Endothelial cell of umbilical vein (primary cell): ENCODE results near the gene PCDH15. TPM values are rescaled to one million over a fixed set of nuclear protein-coding genes. Genes with fewer than 3 reads are reported as not detected.

ENCODE experiments used
- BruUV-seq: library from RNA; stranded (reverse); fragments of 400-500 nt; replicated peaks from 2 replicates; lab custom pipeline; 2021; lab: Mats Ljungman, UMichigan
- CTCF ChIA-PET: fragments of 300-600, 350-600 bp; sonication (Branson Sonifier 250); formaldehyde crosslinking; loops from one replicate; lab custom pipeline; 2021; ENCODE audit warnings: antibody characterized with exemption, inconsistent platforms; lab: Charles Lee
- POLR2A ChIA-PET: fragments of 300-600, 350-600 bp; sonication (Branson Sonifier 250); formaldehyde crosslinking; loops from one replicate; lab custom pipeline; 2021; ENCODE audit warnings: antibody characterized with exemption, inconsistent platforms; lab: Charles Lee
- DNase-seq: peaks from one replicate; pipeline ENCODE4 v3.0.0-alpha.2; 2011; ENCODE audit warnings: low read depth, low spot score
- FAIRE-seq: peaks from 2 replicates; lab custom pipeline; 2011; peaks lifted over from hg19 to GRCh38; lab: Jason Lieb, UNC
- H2AFZ ChIP-seq: 2 replicates; pipeline ENCODE4 v1.6.0; 2012; ENCODE audit warnings: low read depth, low read length, control low read depth, inconsistent platforms
- H3K27ac ChIP-seq: 2 replicates; pipeline ENCODE4 v1.5.1; 2011; ENCODE audit warnings: low read depth, mild to moderate bottlenecking, control low read depth, low read length, moderate library complexity; ENCODE audit not compliant: insufficient read depth
- H3K27me3 ChIP-seq, 2 experiments: 2 replicates each; pipeline versions ENCODE4 v1.6.0 to v1.6.1; 2011; ENCODE audit warnings: low read length in 2 of 2, mixed read lengths in 1 of 2; ENCODE audit not compliant: control insufficient read depth in 2 of 2, insufficient read depth in 2 of 2
- H3K36me3 ChIP-seq, 2 experiments: 2 replicates in 1 of 2; 3 replicates in 1 of 2; pipeline ENCODE4 v1.5.1; 2011; ENCODE audit warnings: low read length in 2 of 2, mild to moderate bottlenecking in 1 of 2, moderate library complexity in 1 of 2; ENCODE audit not compliant: control insufficient read depth in 2 of 2, insufficient read depth in 2 of 2; ENCODE audit errors: extremely low read depth in 1 of 2
- H3K4me1 ChIP-seq: 3 replicates; pipeline ENCODE4 v1.5.1; 2011; ENCODE audit warnings: mild to moderate bottlenecking, low read length; ENCODE audit not compliant: control insufficient read depth, insufficient read depth; ENCODE audit errors: extremely low read depth
- H3K4me2 ChIP-seq: 2 replicates; pipeline ENCODE4 v1.6.1; 2011; ENCODE audit warnings: low read length, control low read depth, mixed read lengths; ENCODE audit not compliant: insufficient read depth
- H3K4me3 ChIP-seq, 3 experiments: fragments of 200-600 bp in 1 of 3; sonication (generic), shearing (Covaris generic) in 1 of 3; replicated peaks in 1 of 3; 2 replicates each; pipeline ENCODE4 v1.5.1; 2011 to 2016; ENCODE audit warnings: control low read depth in 3 of 3, low read length in 3 of 3, mild to moderate bottlenecking in 2 of 3, inconsistent platforms in 1 of 3, low read depth in 1 of 3, moderate library complexity in 1 of 3; ENCODE audit not compliant: insufficient read depth in 1 of 3
- H3K79me2 ChIP-seq: 2 replicates; pipeline ENCODE4 v1.6.0; 2012; ENCODE audit warnings: low read length, inconsistent platforms; ENCODE audit not compliant: control insufficient read depth, insufficient read depth
- H3K9ac ChIP-seq: replicated peaks from 2 replicates; pipeline ENCODE3; 2011; ENCODE audit warnings: low read length, control low read depth; ENCODE audit not compliant: insufficient read depth; ENCODE audit errors: extremely low read depth
- H3K9me1 ChIP-seq: replicated peaks from 3 replicates; pipeline ENCODE4 v1.6.0; 2011; ENCODE audit warnings: mild to moderate bottlenecking, low read length; ENCODE audit not compliant: control insufficient read depth, insufficient read depth; ENCODE audit errors: extremely low read depth
- H3K9me3 ChIP-seq: replicated peaks from 2 replicates; pipeline ENCODE4 v1.5.1; 2012; ENCODE audit warnings: low read length, inconsistent platforms; ENCODE audit not compliant: control insufficient read depth, insufficient read depth
- H4K20me1 ChIP-seq: replicated peaks from 2 replicates; pipeline ENCODE3; 2011; ENCODE audit warnings: mild to moderate bottlenecking, low read length; ENCODE audit not compliant: control insufficient read depth, insufficient read depth; ENCODE audit errors: extremely low read depth
- CTCF ChIP-seq, 2 donors: IDR thresholded peaks; 1 replicate in 1 of 2; 2 replicates in 1 of 2; pipeline ENCODE4 v1.5.1; 2011; ENCODE audit warnings: low read length in 2 of 2, mild to moderate bottlenecking in 2 of 2, moderate library complexity in 2 of 2, control low read depth in 1 of 2, inconsistent platforms in 1 of 2, low read depth in 1 of 2; ENCODE audit not compliant: insufficient read depth in 1 of 2; ENCODE audit errors: extremely low read depth in 1 of 2
- EZH2 ChIP-seq: IDR thresholded peaks from 2 replicates; pipeline ENCODE4 v1.6.1; 2012; ENCODE audit warnings: borderline replicate concordance, low read depth, mild to moderate bottlenecking, moderate library complexity, low read length, inconsistent platforms; ENCODE audit not compliant: severe bottlenecking
- FOS ChIP-seq: IDR thresholded peaks from 2 replicates; pipeline ENCODE4 v1.6.1; 2011; ENCODE audit warnings: mild to moderate bottlenecking, low read length, moderate library complexity, borderline replicate concordance; ENCODE audit not compliant: insufficient read depth
- GATA2 ChIP-seq: IDR thresholded peaks from 2 replicates; pipeline ENCODE4 v1.7.0; 2011; ENCODE audit warnings: low read depth, mild to moderate bottlenecking, moderate library complexity, mixed read lengths, low read length; ENCODE audit not compliant: insufficient read length, insufficient read depth
- JUN ChIP-seq: IDR thresholded peaks from 2 replicates; pipeline ENCODE4 v1.6.1; 2011; ENCODE audit warnings: borderline replicate concordance, low read depth; ENCODE audit not compliant: insufficient read length, insufficient read depth
- MAX ChIP-seq: IDR thresholded peaks from 2 replicates; pipeline ENCODE4 v1.6.1; 2011; ENCODE audit not compliant: insufficient read depth, insufficient read length
- MYC ChIP-seq: IDR thresholded peaks from one replicate; pipeline ENCODE4 v1.6.1; 2011; ENCODE audit warnings: mild to moderate bottlenecking, low read depth, low read length
- POLR2A ChIP-seq: IDR thresholded peaks from 2 replicates; pipeline ENCODE4 v1.6.1; 2012; ENCODE audit warnings: low read depth, mild to moderate bottlenecking, control low read depth, low read length
- POLR2AphosphoS5 ChIP-seq: IDR thresholded peaks from 2 replicates; pipeline ENCODE4 v1.6.1; 2012; ENCODE audit warnings: low read depth, mild to moderate bottlenecking, control low read depth, low read length, moderate library complexity; ENCODE audit not compliant: insufficient read depth
- dilution Hi-C: fragments of 300-500 bp; cut with MboI; formaldehyde crosslinking; loops from one replicate; pipeline ENCODE4 v1.15.0; 2019; ENCODE audit warnings: low sequenced_read_pairs; ENCODE audit not compliant: extremely low pct_ligation_motif_present
- intact Hi-C: fragments of 100-400 bp; cut with micrococcal nuclease; formaldehyde crosslinking; loops from one replicate; pipeline ENCODE4 v1.10.0; 2022
- polyA plus RNA-seq, 4 experiments: library from polyadenylated mRNA; depleted of rRNA in 3 of 4; stranded (reverse) in 3 of 4; unstranded in 1 of 4; fragments of >200 nt; gene quantifications; 2 replicates each; pipeline versions ENCODE4 v1.2.1 to v1.2.3, GENCODE V29; 2011 to 2012; ENCODE audit warnings: missing spikeins in 1 of 4
- total RNA-seq: library from RNA; stranded (reverse); gene quantifications from 2 replicates; pipeline ENCODE4 v1.2.3, GENCODE V29; 2021

PCDH15 gene
- total and polyA plus RNA-seq, 2 donors (not counting 3 experiments of a cell fraction or from before 2014, with no cell fraction given) = 0.04 TPM; not detected in 1

- H3K79me2 ChIP-seq = no peaks in the 10 kb centered on the region
- ChIA-PET POLR2A (no interaction called here), CTCF (no interaction called here)
- H3K27me3 ChIP-seq = no peaks in the 10 kb centered on the region
- H3K27ac ChIP-seq = no peak overlapping the region
- H3K4me1 ChIP-seq = no peaks in the 10 kb centered on the region
- no peaks in the 10 kb centered on the region for H3K9me1 ChIP-seq
- BruUV-seq = no TSS peak
- no peak overlapping the region for H3K9ac ChIP-seq
- no peak for DNase-seq
- H3K36me3 ChIP-seq = no peaks in the 10 kb centered on the region
- TF ChIP-seq CTCF (IDR thresholded peaks at IDR 0.05; ENCODE audit: extremely low read depth in 1 of 2, insufficient read depth in 1 of 2, low read depth in 1 of 2, low read length in 2 of 2) (no peak), MYC (no peak), EZH2 (no peak), POLR2AphosphoS5 (no peak), GATA2 (no peak), JUN (no peak), MAX (no peak), FOS (no peak), POLR2A (no peak)
- H4K20me1 ChIP-seq = no peaks in the 10 kb centered on the region
- FAIRE-seq = no peak
- dilution Hi-C loops = no loop called here
- no peaks in the 10 kb centered on the region for H3K9me3 ChIP-seq
- H2AFZ ChIP-seq = no peak overlapping the region
- intact Hi-C loops = no loop called here
- H3K4me2 ChIP-seq = no peak overlapping the region
- no peak overlapping the region for H3K4me3 ChIP-seq
Measured at GRCh38 chr10:54091237-54091636, 709.8 kb downstream of the PCDH15 start.
